ENCODE results near the gene MAFG. TPM values are rescaled to one million over a fixed set of nuclear protein-coding genes. Genes with fewer than 3 reads are reported as not detected.

MAFG gene
- total and polyA plus RNA-seq, 8 donors, result 2.3 to 30.4 (median 11.2) TPM

GRCh38 chr17:81959362-81960129 is 32.0 kb upstream of the MAFG start:
- peaks cover 19 to 97% (median 53%) of the 10 kb centered on the region in 3 donors for H3K27me3 ChIP-seq
- peak overlapping the region; percentile 44 to 62 (median 48) for H3K4me3 ChIP-seq
- H3K27ac ChIP-seq, result no peak overlapping the region
- H3K4me1 ChIP-seq, result peaks cover 20 to 28% (median 26%) of the 10 kb centered on the region in 4 donors
- TF ChIP-seq POLR2AphosphoS5 (IDR thresholded peaks at IDR 0.05) (peak in 1 of 3 donors; percentile 17), EP300 (IDR thresholded peaks at IDR 0.05) (no peak), CTCF (IDR thresholded peaks at IDR 0.05) (peak in 4 of 7 experiments; percentile 11 to 91 (median 68)), POLR2A (IDR thresholded peaks at IDR 0.05) (no peak)
- no peaks in the 10 kb centered on the region for H3K36me3 ChIP-seq
- 0 to 3% (median 1%) methylated on average over 1 to 112 of the region's 112 CpGs for WGBS, 5 donors
- no peaks in the 10 kb centered on the region for H3K9me3 ChIP-seq
- intact Hi-C loops (cut with DNase I; ENCODE audit: low total_unique reads), result loop anchor here (5.0 kb wide), 1 partner anchor 58 kb away; no protein-coding TSS in a partner anchor
- peak; percentile 84 to 88 for DNase-seq

- 50 to 61% (median 56%) methylated on average over 4 to 15 of the region's 15 CpGs for WGBS, 5 donors
- TF ChIP-seq POLR2A (IDR thresholded peaks at IDR 0.05) (no peak), CTCF (IDR thresholded peaks at IDR 0.05) (no peak), POLR2AphosphoS5 (IDR thresholded peaks at IDR 0.05) (no peak), EP300 (IDR thresholded peaks at IDR 0.05) (no peak)
- peak overlapping the region in 3 of 4 donors; percentile 44 to 62 (median 52) for H3K4me3 ChIP-seq
Measured at GRCh38 chr17:81958633-81959342, 31.3 kb upstream of the MAFG start.

GRCh38 chr17:81957691-81958432 is 30.3 kb upstream of the MAFG start:
- H3K27me3 ChIP-seq, result peaks cover 19 to 95% (median 49%) of the 10 kb centered on the region in 3 donors
- TF ChIP-seq CTCF (IDR thresholded peaks at IDR 0.05) (no peak), POLR2A (IDR thresholded peaks at IDR 0.05) (no peak), POLR2AphosphoS5 (IDR thresholded peaks at IDR 0.05) (no peak), EP300 (IDR thresholded peaks at IDR 0.05) (no peak)

More at GRCh38 chr17:81958633-81959342, 31.3 kb upstream of the MAFG start:
- Histone ChIP-seq H3K27me3 (peaks cover 19 to 97% (median 53%) of the 10 kb centered on the region in 3 donors), H3K4me1 (peaks cover 20 to 28% (median 26%) of the 10 kb centered on the region in 4 donors), H3K9me3 (no peaks in the 10 kb centered on the region), H3K36me3 (no peaks in the 10 kb centered on the region), H3K27ac (no peak overlapping the region)
- DNase-seq, result no peak
- intact Hi-C loops (cut with DNase I; ENCODE audit: low total_unique reads), result no loop called here

More at GRCh38 chr17:81957691-81958432, 30.3 kb upstream of the MAFG start:
- no peaks in the 10 kb centered on the region for H3K36me3 ChIP-seq
- peaks cover 20 to 28% (median 26%) of the 10 kb centered on the region in 4 donors for H3K4me1 ChIP-seq
- no peaks in the 10 kb centered on the region for H3K9me3 ChIP-seq
- no peak overlapping the region for H3K27ac ChIP-seq
- WGBS, 5 donors, result 81 to 88% (median 85%) methylated on average over 16 to 19 of the region's 19 CpGs
- H3K4me3 ChIP-seq, result no peak overlapping the region
- intact Hi-C loops (cut with DNase I; ENCODE audit: low total_unique reads), result no loop called here
- DNase-seq, result no peak
